GM19240 (cell line): ENCODE data around the gene NOS1AP.

Experiments used
- DNase-seq: peaks from one replicate; pipeline ENCODE4 v3.0.0; 2011; ENCODE audit warnings: low spot score; ENCODE audit not compliant: insufficient read length

NOS1AP gene

DNA sequence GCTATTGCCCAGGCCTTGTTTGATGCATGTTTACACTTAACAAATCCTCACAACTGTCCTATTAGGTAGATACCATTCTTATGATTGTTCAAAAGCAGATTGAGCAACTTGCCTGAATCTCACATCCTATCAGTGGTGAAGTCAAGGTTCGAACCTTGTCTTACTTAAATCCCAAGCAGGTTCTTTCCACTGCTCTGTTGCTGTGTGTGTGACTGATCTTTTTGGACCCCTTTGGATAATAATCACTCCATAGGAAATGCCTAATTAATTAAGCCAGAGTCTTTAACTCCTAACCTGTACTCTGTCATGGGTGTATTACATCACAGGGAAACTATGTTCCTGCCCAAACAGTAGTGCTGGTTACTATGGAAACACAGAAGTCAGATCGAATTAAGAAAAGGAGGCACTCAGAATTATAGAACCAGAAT, 222.9 kb downstream of the NOS1AP start:
- DNase-seq, result no peak

- DNase-seq, result no peak
Observed at GRCh38 chr1:162293073-162293692, 223.7 kb downstream of the NOS1AP start.

DNA sequence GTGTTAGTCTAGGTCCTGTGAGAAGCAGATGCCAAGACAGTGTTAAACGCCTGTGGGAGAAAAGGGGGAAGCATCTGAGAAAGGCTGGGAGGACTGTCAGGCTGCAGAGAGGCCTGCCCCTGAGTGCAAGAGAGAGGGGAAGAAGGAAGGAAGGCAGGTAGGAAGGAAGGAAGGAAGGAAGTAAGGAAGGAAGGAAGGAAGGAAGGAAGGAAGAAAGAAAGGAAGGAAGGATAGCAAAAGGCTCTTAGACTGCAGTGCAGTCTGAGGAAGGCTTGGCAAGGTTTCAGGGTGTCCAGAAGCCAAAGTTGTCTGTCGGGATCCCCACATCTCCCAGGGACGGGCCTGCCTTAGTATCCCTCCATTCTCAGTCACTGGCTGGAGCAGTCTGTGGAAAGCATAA, 224.5 kb downstream of the NOS1AP start:
- no peak for DNase-seq

GRCh38 chr1:162297208-162297607, 227.7 kb downstream of the NOS1AP start:
- no peak for DNase-seq

DNA sequence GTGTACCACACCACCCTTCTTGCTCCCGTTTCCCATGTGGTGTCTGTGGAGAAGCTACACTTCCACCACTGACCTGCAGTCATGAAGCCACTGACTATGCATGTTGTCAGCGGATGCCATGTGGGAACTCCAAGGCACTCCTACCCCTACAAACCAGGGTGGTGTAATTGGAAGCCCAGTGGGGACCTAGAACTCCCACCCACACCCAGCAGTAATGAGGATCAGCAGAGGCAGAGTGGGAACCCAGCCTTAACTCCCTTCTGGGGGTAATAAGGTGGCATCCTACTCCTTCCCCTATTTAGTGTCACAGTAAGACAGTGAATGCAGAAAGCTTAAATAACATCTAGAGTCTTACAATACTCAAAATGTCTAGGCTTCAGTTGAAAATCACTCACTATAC, 228.8 kb downstream of the NOS1AP start:
- no peak for DNase-seq

DNA sequence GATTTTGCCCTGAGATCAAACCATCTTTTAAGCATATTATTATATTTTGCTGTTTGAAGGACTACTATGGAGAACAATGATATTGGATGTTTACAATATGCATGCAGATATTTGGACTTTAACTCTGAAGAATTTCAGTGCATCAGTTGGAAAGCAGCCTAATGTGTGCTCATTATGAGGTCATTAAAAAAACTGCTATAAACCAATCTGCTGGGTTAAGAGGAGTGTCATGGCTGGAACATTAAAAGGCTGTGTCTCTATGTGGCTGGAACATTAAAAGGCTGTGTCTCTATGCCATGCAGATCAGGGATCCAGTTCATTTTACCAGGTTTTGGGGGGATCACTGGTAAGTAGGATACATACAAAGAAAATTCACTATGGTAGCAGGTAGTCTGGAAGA, 229.5 kb downstream of the NOS1AP start:
- no peak for DNase-seq

DNA sequence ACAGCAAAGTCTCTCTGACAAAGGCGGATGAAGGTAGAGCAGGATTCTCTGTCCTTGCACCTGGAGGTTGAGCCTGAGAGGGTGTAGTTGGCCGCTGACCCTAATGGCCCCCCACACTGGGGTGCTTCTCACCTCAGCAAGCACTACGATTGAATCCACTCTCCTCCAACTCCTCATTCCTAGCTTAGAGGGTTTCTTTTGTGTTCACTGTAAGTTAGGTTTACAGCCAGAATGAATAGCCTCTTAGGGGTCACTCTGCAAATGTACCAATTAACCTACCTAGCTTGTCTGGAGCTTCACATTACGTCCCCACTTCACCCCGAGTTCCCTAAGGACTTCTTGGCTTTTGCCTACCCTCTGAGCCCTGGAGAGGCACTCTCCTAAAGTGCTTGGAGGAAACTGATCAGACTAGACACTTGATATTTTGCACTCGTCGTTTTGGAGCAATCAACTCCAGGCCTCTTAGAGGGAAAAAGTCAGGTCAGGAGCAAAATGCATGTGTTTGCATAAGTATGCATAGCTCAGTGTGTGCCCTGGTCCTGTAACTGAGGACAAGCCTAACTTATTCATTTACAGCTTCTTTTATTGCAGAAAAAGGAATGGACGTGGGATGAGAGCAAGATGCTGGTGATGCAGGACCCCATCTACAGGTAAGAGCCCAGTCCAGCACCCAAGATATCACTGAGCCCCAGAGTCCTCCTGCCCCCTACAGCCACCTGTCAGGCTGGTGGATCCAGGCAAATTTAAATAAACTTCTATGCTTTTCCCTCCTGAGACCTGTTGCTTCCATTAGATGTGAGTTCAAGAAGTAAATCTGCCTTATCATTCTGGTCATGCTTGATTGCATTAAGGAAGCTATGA, 230.8 kb downstream of the NOS1AP start:
- DNase-seq, result no peak

DNA sequence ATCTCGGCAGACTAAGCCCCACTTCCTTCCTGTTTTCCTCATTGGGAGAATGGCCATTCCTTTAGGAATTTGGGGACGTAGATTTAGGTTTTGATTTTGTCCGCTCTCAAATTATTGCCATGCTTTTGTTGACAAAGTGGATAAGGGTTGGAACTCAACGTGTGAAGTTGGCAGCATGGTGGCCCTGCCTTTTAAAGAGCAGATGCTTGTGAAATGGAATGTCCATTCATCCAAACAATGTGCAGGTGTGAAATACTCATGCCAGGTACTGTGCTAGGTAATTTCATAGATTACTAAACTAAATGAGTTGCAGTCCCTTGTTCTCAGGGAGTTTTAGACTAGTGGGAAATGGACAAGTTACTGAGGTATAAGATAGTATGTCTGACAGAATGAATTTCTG, 232.2 kb downstream of the NOS1AP start:
- DNase-seq, result no peak

DNA sequence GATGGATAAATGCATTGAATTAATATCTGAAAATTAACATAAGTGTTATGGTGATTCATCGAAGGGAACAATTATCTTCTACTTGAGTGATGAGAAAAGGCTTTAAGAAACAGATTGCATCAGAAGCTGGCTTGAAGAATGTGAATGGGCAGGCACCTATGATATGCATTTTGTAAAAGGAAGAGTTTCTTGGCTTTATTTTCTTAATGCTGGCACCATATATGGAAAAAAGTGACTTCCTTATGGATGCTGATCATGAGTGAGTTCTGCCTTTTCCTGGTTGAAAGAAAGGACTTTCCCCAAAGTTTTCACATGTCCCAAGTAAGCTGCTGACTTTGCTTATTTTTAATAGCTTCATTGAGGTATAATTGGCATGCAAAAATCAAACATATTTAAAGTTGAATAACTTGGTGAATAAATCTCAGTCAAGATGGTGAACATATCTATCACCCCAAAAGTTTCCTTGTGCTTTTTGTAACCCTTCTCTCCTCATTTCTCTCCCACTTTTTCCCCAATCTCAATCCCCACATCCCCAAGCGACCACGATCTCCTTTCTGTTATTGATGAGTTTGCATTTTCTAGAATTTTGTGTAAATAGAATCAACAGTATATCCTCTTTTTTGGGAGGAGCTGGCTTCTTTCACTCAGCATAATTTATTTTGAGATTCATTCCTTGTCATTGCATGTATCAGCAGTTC, 233.0 kb downstream of the NOS1AP start:
- DNase-seq, result no peak

DNA sequence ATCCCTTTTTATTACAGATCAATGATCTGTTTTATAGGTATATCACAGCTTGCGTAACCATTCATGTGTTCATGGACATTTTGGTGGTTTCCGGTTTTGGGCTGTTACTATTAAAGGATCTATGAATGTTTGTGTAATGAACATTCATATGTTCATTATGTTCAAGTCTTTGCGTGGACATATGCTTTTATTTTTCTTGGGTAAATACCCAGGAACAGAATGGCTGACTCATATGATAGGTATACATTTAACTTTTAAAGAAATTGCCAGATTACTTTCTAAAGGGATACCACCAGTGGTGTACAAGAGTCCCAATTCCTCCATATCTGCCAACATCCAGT, 233.5 kb downstream of the NOS1AP start:
- no peak for DNase-seq

GRCh38 chr1:162304736-162305135, 235.2 kb downstream of the NOS1AP start:
- DNase-seq, result no peak

DNA sequence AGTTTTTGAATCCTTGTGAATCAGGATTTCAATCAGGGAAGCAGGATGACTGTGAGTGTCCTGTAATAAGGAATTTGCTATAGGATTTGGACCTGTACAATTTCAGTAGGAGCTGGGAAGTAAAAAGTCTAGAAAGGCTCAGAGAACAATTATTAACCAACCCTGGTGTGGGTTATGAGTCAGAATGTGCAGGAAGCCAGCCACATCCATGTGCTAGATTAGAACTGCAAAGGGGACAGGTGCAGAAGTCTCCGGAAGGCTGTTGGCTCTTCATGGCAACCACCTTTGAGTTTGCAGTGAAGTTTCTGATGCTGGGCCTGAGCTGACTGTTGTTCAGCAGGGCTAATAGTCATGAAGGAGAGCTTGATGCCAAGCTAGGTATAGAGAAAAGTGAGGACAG, 236.5 kb downstream of the NOS1AP start:
- DNase-seq, result no peak

DNA sequence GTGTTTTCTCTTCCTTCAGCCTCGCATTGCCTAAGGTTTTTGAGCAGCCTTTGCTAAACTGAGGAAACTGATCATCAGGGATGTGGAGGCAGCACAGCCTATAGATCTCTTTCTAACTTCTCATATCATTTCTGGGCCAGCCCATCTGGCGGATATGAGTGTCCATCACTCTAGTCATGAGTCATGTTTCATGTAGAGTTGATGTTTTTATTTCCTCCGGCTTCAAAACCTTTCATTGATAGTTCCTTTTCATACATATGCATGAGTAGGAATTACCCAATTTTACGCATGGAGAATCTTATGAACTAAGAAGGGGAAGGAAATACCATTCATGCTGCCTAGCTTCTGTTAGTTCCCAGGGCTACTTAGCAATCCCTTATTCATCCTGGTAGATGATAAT, 240.8 kb downstream of the NOS1AP start:
- DNase-seq, result no peak

DNA sequence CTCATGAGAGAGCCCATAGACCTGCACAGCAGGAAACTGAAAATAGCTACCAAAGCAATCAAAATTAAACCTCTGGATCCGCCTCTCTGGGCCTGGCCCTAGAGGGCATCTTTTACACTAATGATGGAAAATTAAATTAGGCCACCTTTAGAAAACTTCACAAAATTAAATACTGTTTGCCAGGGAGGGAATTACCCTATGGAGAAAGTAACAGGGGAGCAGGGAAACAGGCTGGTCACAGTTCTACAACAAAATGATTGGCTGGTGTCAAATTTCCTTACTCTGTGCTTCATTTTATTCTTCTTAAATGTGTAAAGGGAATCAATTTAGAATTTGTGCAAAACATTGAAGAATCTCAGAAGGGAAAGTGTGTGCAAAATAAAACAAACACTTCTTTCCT, 244.7 kb downstream of the NOS1AP start:
- no peak for DNase-seq

DNA sequence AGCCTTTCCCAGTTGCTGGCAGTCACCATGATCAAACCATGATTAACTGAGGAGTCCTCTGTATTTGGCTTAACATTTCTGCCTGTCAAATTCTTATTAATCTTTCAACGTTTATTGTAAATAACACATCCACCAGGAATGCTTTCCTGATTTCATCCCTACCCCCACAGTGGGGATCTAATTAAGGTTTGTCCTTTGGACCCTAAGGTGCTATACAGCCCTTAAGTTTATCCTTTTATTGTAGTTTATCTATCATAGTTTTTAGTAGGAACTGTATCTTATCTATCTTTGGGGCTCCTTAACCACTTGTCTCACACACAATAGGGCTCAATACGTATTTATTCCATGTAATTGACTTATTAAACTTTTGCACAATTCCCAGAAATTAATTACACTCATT, 246.2 kb downstream of the NOS1AP start:
- DNase-seq, result no peak

- no peak for DNase-seq
Observed at GRCh38 chr1:162316187-162316586, 246.7 kb downstream of the NOS1AP start.

GRCh38 chr1:162317621-162318020, 248.1 kb downstream of the NOS1AP start:
- no peak for DNase-seq

GRCh38 chr1:162319493-162320175, 250.1 kb downstream of the NOS1AP start:
- no peak for DNase-seq

DNA sequence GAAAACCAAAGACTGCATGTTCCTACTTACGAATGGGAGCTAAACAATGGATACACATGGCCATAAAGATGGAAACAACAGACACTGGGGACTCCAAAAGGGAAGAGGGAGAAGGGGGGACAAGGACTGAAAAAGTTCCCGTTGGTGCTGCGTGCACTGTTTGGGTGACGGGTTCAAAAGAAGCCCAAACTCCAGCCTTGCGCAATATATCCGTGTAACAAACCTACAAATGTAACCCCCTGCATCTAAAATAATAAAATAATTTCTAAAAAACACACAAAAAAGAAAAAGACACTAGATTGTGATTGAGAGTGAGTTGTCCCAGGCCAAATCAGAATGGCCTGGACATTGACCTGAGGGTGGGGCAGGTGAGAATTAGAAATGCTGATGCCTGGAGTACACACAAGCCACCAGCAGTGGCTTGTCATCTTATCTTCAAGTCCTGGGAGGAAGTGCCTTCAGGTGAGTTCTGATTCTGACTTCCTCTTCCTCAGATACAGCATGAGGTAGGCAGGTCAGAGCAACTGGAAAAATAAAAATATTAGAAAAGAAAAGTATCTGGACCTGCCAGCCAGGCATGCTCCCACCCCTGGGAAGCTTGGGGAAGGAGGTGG, 252.4 kb downstream of the NOS1AP start:
- no peak for DNase-seq

GRCh38 chr1:162323023-162323422, 253.5 kb downstream of the NOS1AP start:
- no peak for DNase-seq

DNA sequence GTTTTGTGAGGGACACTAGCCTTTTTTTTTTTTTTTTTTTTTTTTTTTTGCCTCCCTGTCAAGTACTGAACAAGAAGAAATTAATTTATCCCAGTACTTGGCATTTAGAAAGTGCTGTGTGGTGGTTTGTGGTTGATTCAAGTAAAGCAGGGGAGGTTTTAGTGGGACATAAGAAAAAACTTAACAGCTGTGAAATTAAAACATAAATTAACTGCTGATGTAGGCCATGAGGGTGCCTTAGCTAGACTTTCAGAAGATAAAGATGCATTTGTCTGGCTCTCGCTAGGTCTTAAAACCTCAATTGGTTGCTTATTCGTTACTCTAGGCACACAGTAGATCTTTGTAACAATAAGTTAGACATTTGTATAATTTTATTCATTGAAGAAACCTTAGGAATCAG, 254.9 kb downstream of the NOS1AP start:
- DNase-seq, result no peak

GRCh38 chr1:162326559-162326958, 257.1 kb downstream of the NOS1AP start:
- DNase-seq, result no peak
